Amniotic epithelial cell (primary cell): ENCODE data around the gene TPST1.
"Not testable (repeated sequence)": the region's sequence is repeated elsewhere in the genome, so short reads cannot be mapped to it uniquely, and the experiment has no call there.

Source experiments
- DNase-seq: peaks from one replicate; pipeline ENCODE4 v3.0.0-alpha.2; 2010; ENCODE audit warnings: low read depth

Gene TPST1

DNA sequence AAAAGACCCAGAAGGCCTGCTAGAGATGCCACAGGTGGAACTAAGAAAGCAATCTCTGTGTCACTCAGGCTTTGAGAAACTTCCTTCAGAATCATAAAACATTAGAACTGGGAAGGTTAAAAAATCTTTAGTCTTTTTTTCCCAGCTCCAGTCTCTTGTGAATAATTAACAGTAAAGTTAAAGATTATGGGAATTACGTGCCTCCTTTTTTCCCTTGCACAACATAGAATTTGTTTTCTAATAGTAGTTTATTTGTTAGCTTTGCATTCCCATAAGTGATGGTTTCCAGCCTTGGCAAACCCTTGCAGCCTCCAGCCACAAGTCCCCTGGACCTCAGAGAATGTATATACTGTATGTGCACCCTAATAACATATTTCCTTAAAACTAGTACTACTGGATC lies 128.3 kb downstream of the TPST1 start:
- no peak for DNase-seq

DNA sequence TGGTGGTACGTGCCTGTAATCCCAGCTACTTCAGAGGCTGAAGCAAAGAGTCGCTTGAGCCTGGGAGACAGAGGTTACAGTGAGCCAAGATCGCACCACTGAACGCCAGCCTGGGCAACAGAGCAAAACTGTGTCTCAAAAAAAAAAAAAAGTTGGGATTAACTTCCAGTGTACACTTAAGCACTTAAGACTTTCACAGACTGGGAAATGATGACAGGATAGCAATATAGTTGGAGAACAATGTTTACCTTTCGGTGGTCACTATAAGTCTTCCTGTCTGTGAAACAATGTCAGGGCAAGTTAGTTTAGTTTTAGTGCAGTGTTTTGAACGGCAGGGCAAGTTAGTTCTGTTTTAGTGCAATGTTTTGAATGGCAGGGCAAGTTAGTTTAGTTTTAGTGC lies 130.2 kb downstream of the TPST1 start:
- peak; percentile 73 for DNase-seq

- DNase-seq: no peak
Observed at GRCh38 chr7:66336760-66337159, 131.6 kb downstream of the TPST1 start.

DNA sequence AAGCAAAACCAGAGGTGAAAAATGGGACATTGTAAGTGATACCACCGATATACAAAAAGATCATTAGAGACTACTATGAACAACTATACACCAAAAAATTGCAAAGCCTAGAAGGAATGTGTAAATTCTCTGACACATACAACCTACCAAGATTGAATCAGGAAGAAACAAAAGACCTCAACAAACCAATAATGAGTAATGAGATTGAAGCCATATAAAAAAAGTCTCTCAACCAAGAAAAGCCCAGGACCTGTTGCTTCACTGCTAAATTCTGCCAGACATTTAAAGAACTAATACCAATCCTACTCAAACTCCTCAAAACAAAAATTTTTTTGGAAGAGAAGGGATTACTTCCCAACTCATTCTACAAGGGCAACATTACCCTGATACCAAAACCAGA lies 134.0 kb downstream of the TPST1 start:
- no peak for DNase-seq

DNA sequence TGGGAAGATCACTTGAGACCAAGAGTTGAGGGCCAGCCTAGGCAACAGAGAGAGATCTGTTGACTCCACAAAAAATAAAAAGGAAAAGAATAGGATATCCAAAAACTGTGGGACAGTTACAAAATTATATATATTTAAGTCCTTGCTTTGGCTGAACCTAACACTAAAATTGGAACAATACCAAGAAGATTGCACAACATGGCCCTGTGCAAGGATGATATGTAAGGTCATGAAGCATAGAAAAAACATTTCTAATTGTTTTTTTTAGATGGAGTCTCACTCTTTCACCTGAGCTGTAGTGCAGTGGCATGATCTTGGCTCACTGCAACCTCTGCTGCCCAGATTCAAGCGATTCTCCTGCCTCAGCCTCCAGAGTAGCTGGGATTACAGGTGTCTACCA lies 139.0 kb downstream of the TPST1 start:
- peak; percentile 80 for DNase-seq

DNA sequence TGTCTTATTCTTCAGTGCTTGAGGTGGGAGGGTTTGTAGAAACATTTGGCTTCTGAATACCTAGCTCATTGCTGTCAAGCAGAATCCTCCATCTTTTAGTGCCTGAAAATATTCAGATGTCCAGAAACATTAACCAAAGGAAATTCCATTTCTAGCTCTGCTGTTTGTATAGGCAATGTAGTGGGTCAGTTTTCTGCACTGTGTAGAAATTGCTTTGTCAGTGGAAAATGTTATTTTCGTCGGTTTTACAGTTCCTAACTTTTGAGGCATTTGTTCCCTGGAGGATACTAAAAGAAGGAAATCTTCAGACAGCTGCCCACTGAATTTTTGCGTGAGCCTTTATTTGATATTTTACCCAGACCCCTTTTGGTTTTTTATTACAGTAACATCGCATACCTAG lies 143.4 kb downstream of the TPST1 start:
- DNase-seq: no peak

- no peak for DNase-seq
Observed at GRCh38 chr7:66348959-66349358, 143.8 kb downstream of the TPST1 start.

- peak; percentile 37 for DNase-seq
Observed at GRCh38 chr7:66352071-66352470, 146.9 kb downstream of the TPST1 start.

DNA sequence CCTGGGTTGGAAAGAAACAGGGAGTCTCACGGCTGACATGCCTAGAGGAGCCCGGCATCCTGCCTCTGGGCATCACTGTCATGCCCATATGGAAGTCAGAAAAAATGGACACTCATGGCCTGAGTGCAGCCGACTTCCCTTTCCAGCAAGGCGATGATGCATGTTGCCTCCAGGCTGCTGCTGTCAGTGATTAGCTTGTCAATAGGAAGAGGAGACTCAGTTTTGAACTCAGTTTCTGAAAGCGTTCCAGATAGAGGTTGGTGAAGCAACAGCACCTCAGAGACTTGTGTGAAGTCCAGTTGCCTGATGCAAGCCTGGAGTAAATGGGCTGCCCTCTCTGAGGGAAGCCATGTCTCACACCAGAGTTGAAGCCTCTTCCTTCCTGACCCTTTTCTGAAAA lies 148.4 kb downstream of the TPST1 start:
- DNase-seq: peak; percentile 29

- peak; percentile 54 for DNase-seq
Observed at GRCh38 chr7:66355756-66356155, 150.6 kb downstream of the TPST1 start.

DNA sequence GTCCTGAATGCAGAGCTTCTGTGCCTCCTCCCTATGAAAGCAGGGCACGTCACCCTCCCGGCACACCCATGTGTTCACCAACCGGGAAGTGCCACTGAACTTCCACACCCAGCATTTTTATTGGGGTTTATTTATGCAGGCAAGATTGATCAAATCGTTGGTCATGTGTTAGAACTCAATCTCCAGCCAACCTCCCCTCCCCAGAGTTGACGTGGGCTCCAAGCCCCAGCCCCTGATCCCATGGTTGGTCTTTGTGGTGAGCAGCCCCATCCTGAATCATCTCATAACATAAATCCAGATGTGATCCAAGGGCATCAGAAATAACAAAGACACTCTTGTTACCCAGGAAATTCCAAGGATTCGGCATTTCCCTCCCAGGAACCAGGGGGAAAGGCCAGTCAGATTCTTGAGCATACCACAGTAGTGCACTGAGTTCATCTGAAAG lies 151.2 kb downstream of the TPST1 start:
- peak; percentile 61 for DNase-seq

GRCh38 chr7:66357087-66357486 lies 152.0 kb downstream of the TPST1 start:
- no peak for DNase-seq

DNA sequence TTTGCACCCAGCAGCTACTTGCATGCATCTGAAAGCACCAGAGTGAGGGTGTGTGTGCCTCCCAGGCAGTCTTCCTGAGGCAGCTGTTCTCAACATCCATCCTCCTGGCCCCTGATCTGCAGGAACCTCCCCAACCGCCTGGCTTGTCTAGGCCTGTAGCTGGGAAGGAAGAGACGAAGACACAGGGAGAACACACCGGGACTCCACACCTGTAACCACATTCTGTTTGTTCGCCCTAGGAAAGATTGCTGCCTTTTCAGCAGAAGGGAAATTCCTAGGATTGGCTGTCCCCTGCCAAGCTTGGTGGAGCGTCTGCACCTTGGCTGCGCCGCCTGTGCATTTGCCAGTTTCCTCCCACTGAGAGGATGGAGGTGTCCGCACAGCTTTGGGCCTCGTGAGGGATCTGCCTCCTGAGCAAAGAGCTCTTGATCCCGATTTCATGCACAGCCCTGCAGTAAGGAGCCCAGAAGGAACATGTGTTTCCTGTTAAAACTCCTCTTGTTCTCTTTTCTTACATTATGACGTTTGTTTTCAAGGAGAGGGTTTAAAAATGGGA lies 154.6 kb downstream of the TPST1 start:
- DNase-seq: no peak

- no peak for DNase-seq
Observed at GRCh38 chr7:66362136-66362535, 157.0 kb downstream of the TPST1 start.

DNA sequence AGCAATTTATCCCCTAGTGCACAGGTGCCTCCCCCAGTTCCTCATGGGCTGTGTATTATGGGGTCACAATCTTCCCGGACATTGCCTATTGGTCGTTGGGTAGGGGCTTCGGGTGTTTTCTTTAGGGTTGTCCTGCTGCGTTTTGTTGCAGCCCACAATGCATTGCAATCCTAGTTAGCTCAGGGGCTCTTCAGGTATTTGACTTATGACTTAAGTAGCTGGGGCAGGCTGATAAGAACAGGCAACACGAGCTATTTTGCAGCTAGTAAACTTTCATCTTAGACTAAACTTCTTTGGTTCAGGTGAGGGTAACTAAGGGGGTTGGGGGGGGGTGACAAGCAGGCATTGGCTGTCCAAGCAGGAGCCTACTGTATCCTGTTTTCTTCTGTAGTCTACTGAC lies 158.5 kb downstream of the TPST1 start:
- DNase-seq: no peak

DNA sequence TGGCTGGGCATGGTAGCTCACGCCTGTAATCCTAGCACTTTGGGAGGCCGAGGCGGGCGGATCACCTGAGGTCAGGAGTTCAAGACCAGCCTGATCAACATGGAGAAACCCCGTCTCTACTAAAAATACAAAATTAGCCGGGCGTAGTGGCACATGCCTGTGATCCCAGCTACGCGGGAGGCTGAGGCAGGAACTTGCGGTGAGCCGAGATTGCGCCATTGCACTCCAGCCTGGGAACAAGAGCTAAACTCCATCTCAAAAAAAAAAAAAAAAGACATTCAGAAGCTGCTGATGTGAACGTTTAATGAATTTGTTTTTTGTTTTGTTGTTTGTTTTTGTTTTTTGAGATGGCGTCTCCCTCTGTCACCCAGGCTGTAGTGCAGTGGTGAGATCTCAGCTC lies 159.9 kb downstream of the TPST1 start:
- not testable (repeated sequence) for DNase-seq

DNA sequence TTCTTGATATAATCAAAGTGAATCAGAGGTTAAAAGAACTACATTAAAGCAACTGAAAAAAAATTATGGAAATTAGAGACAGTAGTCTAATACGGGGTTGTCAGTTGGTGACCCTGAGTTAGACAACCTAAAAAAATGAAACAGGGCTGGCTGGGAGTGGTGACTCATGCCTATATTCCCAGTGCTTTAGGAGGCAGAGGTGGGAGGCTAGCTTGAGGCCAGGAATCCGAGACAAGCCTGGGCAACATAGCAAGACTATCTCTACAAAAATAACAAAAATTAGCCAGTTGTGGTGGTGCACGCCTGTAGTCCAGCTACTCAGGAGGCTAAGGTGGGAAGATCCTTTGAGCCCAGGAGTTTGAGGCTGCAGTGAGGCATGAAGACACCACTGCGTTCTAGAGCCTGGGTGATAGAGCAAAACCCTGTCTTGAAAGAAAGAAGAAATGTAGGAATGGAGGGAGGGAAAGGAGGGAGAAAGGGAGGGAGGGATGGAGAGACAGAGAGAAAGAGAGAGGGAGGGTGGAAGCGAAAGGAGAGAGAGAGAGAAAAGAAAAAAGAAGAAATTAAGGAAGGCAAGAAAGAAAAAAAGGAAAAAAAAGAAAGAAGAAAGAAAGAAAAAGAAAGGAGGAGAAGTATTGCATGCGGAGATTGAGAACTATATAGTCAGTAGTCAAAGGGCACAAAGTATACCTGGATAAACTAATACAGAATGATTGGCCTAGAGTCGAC lies 166.1 kb downstream of the TPST1 start:
- no peak for DNase-seq

DNA sequence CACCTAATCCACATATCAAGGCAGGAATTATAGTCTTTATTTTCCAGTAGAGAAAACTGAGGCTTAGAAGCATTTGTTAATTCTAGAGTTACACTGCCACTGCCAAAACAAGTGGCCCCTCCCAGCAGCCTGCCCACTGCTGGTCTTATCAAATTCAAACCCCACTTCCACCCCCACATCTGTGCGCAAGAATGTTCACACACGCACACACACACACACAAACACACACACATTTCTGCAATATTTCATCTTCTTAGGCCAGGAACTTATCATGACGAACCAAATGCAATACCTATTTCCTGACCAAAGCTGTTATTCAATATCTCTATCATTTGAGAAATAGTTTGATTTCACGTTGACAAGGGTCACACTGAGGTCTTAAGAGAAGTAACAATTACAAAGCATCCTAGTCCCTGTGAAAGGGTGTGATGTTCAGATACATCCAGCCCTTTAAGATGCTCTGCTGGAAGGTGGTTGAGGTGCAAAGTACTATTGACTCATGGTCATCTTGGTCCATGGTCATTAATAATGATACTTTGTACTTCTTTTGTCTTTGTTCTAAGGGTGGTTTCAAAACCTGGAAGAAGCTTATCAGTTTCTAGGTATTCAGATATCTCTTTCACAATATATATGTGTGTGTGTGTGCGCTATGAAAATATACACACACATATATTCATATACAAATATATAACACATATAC lies 169.2 kb downstream of the TPST1 start:
- peak; percentile 70 for DNase-seq

- no peak for DNase-seq
Observed at GRCh38 chr7:66376264-66376945, 171.3 kb downstream of the TPST1 start.

- no peak for DNase-seq
Observed at GRCh38 chr7:66377045-66377444, 171.9 kb downstream of the TPST1 start.

- no peak for DNase-seq
Observed at GRCh38 chr7:66377714-66378113, 172.6 kb downstream of the TPST1 start.

- peak; percentile 63 for DNase-seq
Observed at GRCh38 chr7:66379542-66380160, 174.5 kb downstream of the TPST1 start.
